K562 (cell line): Measurements from ENCODE around the gene BCL2A1. TPM values are rescaled to one million over a fixed set of nuclear protein-coding genes. Genes with fewer than 3 reads are reported as not detected.
A peak's percentile ranks its signal among the peaks of the same experiment; 100 is the strongest.

ENCODE experiments used
- CAMTA2 ChIP-seq: fragments of 250-450 bp; sonication (Bioruptor Pico); conservative IDR thresholded peaks from 2 replicates; pipeline ENCODE4 v1.5.1; 2022
- GTF2F1 ChIP-seq: IDR thresholded peaks from 2 replicates; pipeline ENCODE4 v1.6.1; 2011; ENCODE audit warnings: low read depth, low read length, improper control_type of control experiment
- NRF1 ChIP-seq, 2 experiments: fragments of 450-650 bp; IDR thresholded peaks in 1 of 2; conservative IDR thresholded peaks in 1 of 2; 2 replicates each; pipeline ENCODE4 v1.6.1; 2014; ENCODE audit warnings: mild to moderate bottlenecking in 2 of 2
- SMARCB1 ChIP-seq: IDR thresholded peaks from 2 replicates; pipeline ENCODE4 v1.6.1; 2011; ENCODE audit warnings: improper control_type of control experiment, low read depth; ENCODE audit not compliant: insufficient read length
- polyA plus RNA-seq, 8 experiments: library from polyadenylated mRNA; depleted of rRNA in 4 of 8; stranded (reverse) in 5 of 8; unstranded in 3 of 8; fragments of >200 nt; fragmentation: Nextera tagmentation in 2 of 8; fragmentation: Illumina TruSeq in 1 of 8; extraction: Ambion mirVana in 2 of 8; extraction: Trizol in 1 of 8; gene quantifications; 2 replicates each; pipeline versions ENCODE4 v1.2.1 to v1.2.3, GENCODE V29; 2011 to 2014; ENCODE audit warnings: inconsistent platforms in 1 of 8, missing spikeins in 1 of 8
- total RNA-seq, 7 experiments: library from RNA; depleted of rRNA in 6 of 7; stranded (reverse); fragments of >200 nt in 6 of 7; fragmentation: Illumina TruSeq in 2 of 7; extraction: Trizol in 2 of 7; gene quantifications; 2 replicates each; pipeline versions ENCODE4 v1.2.1 to v1.2.3, GENCODE V29; 2011 to 2021; ENCODE audit warnings: low replicate concordance in 1 of 7
- TF ChIP-seq, protein P1 (sequence below): fragments of 450-650 bp; IDR thresholded peaks from 2 replicates; pipeline ENCODE4 v1.6.1; 2016; ENCODE audit warnings: mild to moderate bottlenecking, moderate library complexity
- TF ChIP-seq, protein P2 (sequence below): fragments of 250-450 bp; sonication (Bioruptor Pico); IDR thresholded peaks from 2 replicates; pipeline ENCODE4 v1.5.0; 2020; ENCODE audit warnings: mild to moderate bottlenecking, borderline replicate concordance
- TF ChIP-seq, protein P3 (sequence below): fragments of 250-450 bp; sonication (Bioruptor Pico); IDR thresholded peaks from 2 replicates; pipeline ENCODE4 v1.5.0; 2021; ENCODE audit warnings: mild to moderate bottlenecking, moderate library complexity
- TF ChIP-seq, protein P4 (sequence below): sonication (generic); formaldehyde crosslinking; IDR thresholded peaks from 2 replicates; pipeline ENCODE4 v1.8.1; 2023; ENCODE audit warnings: mild to moderate bottlenecking, missing genetic modification reagents

The BCL2A1 gene
- total and polyA plus RNA-seq, 9 of the 15 experiments (the other 6 are each of a cell fraction or from before 2014, with no cell fraction given), result 0.11 to 1.2 (median 0.25) TPM; not detected in 4

DNA sequence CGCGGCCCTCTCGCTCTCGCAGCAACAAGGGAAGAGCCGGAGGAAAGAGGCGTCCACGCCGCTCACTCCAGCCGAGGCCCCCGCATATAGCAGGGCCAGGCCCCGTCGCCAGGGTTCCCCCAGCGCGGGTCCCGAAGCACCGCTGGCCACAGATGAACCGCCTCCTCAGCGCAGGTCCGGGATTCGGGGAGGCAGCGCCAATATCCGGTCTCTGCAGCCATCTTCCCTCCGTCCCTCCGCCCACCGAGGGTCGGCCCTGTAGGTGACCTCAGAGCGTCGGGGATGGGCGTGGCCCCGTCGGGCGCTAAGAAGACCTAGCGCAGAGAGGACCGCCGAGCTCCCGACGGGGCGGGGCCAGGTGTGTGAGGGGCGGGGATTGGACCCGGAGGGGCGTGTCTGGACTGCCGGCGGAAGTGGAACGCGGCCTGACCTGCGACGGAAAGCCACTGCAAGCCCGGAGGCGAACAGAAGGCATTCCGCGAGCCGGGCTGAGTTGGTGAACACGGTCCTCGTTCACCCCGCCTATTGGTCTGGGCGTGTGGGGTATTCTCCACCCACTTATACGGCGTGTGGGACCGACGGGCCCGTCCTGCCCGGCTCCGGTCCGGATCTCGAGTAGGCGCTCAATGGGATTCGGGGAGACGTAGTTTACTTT lies 47.4 kb downstream of the BCL2A1 start (continued):
- TF ChIP-seq, protein P1, sequence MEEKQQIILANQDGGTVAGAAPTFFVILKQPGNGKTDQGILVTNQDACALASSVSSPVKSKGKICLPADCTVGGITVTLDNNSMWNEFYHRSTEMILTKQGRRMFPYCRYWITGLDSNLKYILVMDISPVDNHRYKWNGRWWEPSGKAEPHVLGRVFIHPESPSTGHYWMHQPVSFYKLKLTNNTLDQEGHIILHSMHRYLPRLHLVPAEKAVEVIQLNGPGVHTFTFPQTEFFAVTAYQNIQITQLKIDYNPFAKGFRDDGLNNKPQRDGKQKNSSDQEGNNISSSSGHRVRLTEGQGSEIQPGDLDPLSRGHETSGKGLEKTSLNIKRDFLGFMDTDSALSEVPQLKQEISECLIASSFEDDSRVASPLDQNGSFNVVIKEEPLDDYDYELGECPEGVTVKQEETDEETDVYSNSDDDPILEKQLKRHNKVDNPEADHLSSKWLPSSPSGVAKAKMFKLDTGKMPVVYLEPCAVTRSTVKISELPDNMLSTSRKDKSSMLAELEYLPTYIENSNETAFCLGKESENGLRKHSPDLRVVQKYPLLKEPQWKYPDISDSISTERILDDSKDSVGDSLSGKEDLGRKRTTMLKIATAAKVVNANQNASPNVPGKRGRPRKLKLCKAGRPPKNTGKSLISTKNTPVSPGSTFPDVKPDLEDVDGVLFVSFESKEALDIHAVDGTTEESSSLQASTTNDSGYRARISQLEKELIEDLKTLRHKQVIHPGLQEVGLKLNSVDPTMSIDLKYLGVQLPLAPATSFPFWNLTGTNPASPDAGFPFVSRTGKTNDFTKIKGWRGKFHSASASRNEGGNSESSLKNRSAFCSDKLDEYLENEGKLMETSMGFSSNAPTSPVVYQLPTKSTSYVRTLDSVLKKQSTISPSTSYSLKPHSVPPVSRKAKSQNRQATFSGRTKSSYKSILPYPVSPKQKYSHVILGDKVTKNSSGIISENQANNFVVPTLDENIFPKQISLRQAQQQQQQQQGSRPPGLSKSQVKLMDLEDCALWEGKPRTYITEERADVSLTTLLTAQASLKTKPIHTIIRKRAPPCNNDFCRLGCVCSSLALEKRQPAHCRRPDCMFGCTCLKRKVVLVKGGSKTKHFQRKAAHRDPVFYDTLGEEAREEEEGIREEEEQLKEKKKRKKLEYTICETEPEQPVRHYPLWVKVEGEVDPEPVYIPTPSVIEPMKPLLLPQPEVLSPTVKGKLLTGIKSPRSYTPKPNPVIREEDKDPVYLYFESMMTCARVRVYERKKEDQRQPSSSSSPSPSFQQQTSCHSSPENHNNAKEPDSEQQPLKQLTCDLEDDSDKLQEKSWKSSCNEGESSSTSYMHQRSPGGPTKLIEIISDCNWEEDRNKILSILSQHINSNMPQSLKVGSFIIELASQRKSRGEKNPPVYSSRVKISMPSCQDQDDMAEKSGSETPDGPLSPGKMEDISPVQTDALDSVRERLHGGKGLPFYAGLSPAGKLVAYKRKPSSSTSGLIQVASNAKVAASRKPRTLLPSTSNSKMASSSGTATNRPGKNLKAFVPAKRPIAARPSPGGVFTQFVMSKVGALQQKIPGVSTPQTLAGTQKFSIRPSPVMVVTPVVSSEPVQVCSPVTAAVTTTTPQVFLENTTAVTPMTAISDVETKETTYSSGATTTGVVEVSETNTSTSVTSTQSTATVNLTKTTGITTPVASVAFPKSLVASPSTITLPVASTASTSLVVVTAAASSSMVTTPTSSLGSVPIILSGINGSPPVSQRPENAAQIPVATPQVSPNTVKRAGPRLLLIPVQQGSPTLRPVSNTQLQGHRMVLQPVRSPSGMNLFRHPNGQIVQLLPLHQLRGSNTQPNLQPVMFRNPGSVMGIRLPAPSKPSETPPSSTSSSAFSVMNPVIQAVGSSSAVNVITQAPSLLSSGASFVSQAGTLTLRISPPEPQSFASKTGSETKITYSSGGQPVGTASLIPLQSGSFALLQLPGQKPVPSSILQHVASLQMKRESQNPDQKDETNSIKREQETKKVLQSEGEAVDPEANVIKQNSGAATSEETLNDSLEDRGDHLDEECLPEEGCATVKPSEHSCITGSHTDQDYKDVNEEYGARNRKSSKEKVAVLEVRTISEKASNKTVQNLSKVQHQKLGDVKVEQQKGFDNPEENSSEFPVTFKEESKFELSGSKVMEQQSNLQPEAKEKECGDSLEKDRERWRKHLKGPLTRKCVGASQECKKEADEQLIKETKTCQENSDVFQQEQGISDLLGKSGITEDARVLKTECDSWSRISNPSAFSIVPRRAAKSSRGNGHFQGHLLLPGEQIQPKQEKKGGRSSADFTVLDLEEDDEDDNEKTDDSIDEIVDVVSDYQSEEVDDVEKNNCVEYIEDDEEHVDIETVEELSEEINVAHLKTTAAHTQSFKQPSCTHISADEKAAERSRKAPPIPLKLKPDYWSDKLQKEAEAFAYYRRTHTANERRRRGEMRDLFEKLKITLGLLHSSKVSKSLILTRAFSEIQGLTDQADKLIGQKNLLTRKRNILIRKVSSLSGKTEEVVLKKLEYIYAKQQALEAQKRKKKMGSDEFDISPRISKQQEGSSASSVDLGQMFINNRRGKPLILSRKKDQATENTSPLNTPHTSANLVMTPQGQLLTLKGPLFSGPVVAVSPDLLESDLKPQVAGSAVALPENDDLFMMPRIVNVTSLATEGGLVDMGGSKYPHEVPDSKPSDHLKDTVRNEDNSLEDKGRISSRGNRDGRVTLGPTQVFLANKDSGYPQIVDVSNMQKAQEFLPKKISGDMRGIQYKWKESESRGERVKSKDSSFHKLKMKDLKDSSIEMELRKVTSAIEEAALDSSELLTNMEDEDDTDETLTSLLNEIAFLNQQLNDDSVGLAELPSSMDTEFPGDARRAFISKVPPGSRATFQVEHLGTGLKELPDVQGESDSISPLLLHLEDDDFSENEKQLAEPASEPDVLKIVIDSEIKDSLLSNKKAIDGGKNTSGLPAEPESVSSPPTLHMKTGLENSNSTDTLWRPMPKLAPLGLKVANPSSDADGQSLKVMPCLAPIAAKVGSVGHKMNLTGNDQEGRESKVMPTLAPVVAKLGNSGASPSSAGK, result peak; percentile 90
- no peak for TF ChIP-seq CAMTA2 (CRISPR knock-in tag)
- TF ChIP-seq, protein P2, sequence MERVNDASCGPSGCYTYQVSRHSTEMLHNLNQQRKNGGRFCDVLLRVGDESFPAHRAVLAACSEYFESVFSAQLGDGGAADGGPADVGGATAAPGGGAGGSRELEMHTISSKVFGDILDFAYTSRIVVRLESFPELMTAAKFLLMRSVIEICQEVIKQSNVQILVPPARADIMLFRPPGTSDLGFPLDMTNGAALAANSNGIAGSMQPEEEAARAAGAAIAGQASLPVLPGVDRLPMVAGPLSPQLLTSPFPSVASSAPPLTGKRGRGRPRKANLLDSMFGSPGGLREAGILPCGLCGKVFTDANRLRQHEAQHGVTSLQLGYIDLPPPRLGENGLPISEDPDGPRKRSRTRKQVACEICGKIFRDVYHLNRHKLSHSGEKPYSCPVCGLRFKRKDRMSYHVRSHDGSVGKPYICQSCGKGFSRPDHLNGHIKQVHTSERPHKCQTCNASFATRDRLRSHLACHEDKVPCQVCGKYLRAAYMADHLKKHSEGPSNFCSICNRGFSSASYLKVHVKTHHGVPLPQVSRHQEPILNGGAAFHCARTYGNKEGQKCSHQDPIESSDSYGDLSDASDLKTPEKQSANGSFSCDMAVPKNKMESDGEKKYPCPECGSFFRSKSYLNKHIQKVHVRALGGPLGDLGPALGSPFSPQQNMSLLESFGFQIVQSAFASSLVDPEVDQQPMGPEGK (CRISPR knock-in tag), result no peak
- TF ChIP-seq SMARCB1, result no peak
- TF ChIP-seq, protein P3, sequence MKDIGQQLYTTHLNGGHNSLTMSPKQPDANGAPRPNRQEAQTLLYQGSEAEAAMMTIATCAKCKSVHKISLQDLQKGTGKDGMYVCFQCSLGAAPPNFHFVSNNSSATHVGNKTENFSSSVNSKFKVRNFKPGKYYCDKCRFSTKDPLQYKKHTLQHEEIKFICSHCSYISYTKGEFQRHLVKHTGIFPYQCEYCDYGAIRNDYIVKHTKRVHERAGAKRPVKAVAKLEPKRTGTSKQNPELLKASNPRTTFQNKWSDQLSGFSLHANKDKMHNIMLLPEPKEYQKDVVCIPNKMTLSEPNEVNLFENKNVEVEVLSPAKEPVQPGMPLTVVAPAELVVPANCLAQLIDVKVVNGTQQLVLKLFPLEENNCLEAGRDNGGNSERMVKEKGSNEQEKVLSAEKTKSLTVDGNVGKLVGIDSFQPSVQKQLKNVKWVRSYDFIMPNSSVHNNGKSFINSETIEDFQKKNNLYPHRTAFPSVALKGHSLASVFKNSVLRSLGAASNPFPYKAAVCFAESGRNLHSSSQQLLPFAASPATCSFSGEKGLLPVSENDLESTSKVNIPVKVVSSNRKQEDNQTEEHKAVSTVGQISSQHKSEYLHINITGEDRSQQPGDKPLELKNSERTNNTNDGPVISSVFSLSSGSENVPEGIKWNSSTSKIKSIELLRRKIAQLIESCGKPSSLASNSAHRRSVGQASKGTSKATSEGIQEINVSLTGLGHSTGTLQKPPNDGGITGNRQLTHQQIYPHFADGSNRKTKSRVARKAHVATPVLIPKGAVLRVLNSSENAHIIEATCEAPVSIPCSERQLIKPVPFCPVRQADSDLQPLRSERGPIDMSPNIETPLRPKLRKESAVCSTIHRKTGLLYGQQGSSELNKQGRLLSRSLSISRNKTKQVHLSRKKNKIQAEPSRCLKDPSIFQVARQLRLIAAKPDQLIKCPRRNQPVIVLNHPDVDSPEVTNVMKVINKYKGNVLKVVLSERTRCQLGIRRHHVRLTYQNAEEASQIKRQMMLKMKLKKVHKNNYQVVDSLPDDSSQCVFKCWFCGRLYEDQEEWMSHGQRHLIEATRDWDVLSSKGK, result no peak
- TF ChIP-seq, protein P4, sequence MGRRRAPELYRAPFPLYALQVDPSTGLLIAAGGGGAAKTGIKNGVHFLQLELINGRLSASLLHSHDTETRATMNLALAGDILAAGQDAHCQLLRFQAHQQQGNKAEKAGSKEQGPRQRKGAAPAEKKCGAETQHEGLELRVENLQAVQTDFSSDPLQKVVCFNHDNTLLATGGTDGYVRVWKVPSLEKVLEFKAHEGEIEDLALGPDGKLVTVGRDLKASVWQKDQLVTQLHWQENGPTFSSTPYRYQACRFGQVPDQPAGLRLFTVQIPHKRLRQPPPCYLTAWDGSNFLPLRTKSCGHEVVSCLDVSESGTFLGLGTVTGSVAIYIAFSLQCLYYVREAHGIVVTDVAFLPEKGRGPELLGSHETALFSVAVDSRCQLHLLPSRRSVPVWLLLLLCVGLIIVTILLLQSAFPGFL, result no peak
- TF ChIP-seq GTF2F1, result peak; percentile 48; the same call in 1 of the 2 replicates
- peak; percentile 83 to 86 for TF ChIP-seq NRF1 (conservative IDR thresholded peaks at IDR 0.05 in 1 of 2, IDR thresholded peaks at IDR 0.05 in 1 of 2)
